ENCODE results near the gene RPS6KC1. TPM values are rescaled to one million over a fixed set of nuclear protein-coding genes. Genes with fewer than 3 reads are reported as not detected.

RPS6KC1 gene
- total and polyA plus RNA-seq, 2 of the 4 experiments (the other 2 are of a cell fraction): 7.9 to 23.7 TPM

- ChIA-PET CTCF (no interaction called here), POLR2A (ENCODE audit: unreplicated experiment) (no interaction called here)
- no peak overlapping the region for H2BK15ac ChIP-seq (ENCODE audit: low read depth, low read length)
- H2BK20ac ChIP-seq (ENCODE audit: low read depth, low read length): no peak overlapping the region
- no peak overlapping the region for H3K9ac ChIP-seq (ENCODE audit: low read depth, low read length)
- intact Hi-C loops (cut with micrococcal nuclease): no loop called here
- in situ Hi-C loops (cut with MboI; ENCODE audit: low sequenced_read_pairs): no loop called here
- no peaks in the 10 kb centered on the region for H4K20me1 ChIP-seq (ENCODE audit: insufficient read depth, low read length)
- H3K23ac ChIP-seq (ENCODE audit: low read depth, low read length): no peak overlapping the region
- TF ChIP-seq CEBPB (IDR thresholded peaks at IDR 0.05; ENCODE audit: low read depth, low read length): no peak
- no peak for TF ChIP-seq NFE2L2 (IDR thresholded peaks at IDR 0.05; ENCODE audit: low read depth, low read length)
- no peak for TF ChIP-seq MAFK (IDR thresholded peaks at IDR 0.05; ENCODE audit: low read depth, low read length)
- no peak for TF ChIP-seq CHD1 (IDR thresholded peaks at IDR 0.05; ENCODE audit: low read depth, low read length)
- TF ChIP-seq RCOR1 (IDR thresholded peaks at IDR 0.05; ENCODE audit: insufficient replicate concordance, low read length): no peak
- TF ChIP-seq ELK1 (IDR thresholded peaks at IDR 0.05; ENCODE audit: borderline replicate concordance, low read depth, low read length): no peak
- no peak for TF ChIP-seq CTCF (conservative IDR thresholded peaks at IDR 0.05; ENCODE audit: low read depth, low read length)
- TF ChIP-seq SMC3 (IDR thresholded peaks at IDR 0.05; ENCODE audit: low read depth, low read length): no peak
- TF ChIP-seq MXI1 (IDR thresholded peaks at IDR 0.05; ENCODE audit: borderline replicate concordance, low read depth, low read length): no peak
- TF ChIP-seq USF2 (IDR thresholded peaks at IDR 0.05; ENCODE audit: low read depth, low read length): no peak
- H4K5ac ChIP-seq (ENCODE audit: low read depth, low read length): no peak overlapping the region
- H2AK5ac ChIP-seq (ENCODE audit: low read depth, low read length): no peak overlapping the region
- H4K91ac ChIP-seq (ENCODE audit: insufficient read depth, low read depth, low read length): no peak overlapping the region
- no peak overlapping the region for H2AK9ac ChIP-seq (replicated peaks; ENCODE audit: low read depth, low read length, poor library complexity)
- H3K56ac ChIP-seq (ENCODE audit: extremely low read depth, insufficient read depth, low read length): no peak overlapping the region
- H3K18ac ChIP-seq (ENCODE audit: low read depth, low read length): no peak overlapping the region
- H3K4ac ChIP-seq (ENCODE audit: low read depth, low read length): no peak overlapping the region
- H2AFZ ChIP-seq (replicated peaks; ENCODE audit: low read length, poor library complexity): no peak overlapping the region
- no peak overlapping the region for H4K8ac ChIP-seq (ENCODE audit: low read depth in 2 of 2, low read length in 2 of 2)
- H2BK5ac ChIP-seq (ENCODE audit: low read depth, low read length, poor library complexity, severe bottlenecking): no peak overlapping the region
- no peak overlapping the region for H3K14ac ChIP-seq (replicated peaks; ENCODE audit: low read depth, low read length)
- ATAC-seq (ENCODE audit: low read depth): no peak
- no peak overlapping the region for H3K27ac ChIP-seq (ENCODE audit: insufficient read depth, low read length)
- no peaks in the 10 kb centered on the region for H3K4me1 ChIP-seq (ENCODE audit: control insufficient read depth, insufficient read depth, low read length)
- no peak overlapping the region for H3K4me2 ChIP-seq (ENCODE audit: low read depth, low read length)
- H3K9me3 ChIP-seq (ENCODE audit: control insufficient read depth, insufficient read depth, low read length): no peaks in the 10 kb centered on the region
- dilution Hi-C loops (cut with HindIII; ENCODE audit: low sequenced_read_pairs, unreplicated experiment): no loop called here
- H3K9me1 ChIP-seq (ENCODE audit: insufficient read depth, low read length): no peaks in the 10 kb centered on the region
- no peaks in the 10 kb centered on the region for H3K27me3 ChIP-seq (ENCODE audit: control insufficient read depth, insufficient read depth, low read length)
- no peak overlapping the region for H2BK120ac ChIP-seq (ENCODE audit: low read depth, low read length)
- H3K36me3 ChIP-seq (ENCODE audit: control insufficient read depth, insufficient read depth, low read length): peaks cover 3% of the 10 kb centered on the region; the same call in 1 of the 2 replicates
- H3K79me1 ChIP-seq (ENCODE audit: low read depth in 1 of 2, low read length in 2 of 2): no peaks in the 10 kb centered on the region
- WGBS, 2 experiments (ENCODE audit: extremely low coverage in 2 of 2, insufficient read length in 1 of 2): no CpG with 5 or more reads among the region's 3 CpGs
- no peak overlapping the region for H3K4me3 ChIP-seq (ENCODE audit: insufficient read depth, low read depth, low read length)
- no TSS peak for BruUV-seq (replicated peaks)
- DNase-seq: no peak
Measured at GRCh38 chr1:213200630-213201029, 149.6 kb downstream of the RPS6KC1 start.
